ENCODE results near the gene OR52D1. TPM values are rescaled to one million over a fixed set of nuclear protein-coding genes. Genes with fewer than 3 reads are reported as not detected.

Gene OR52D1
- total RNA-seq, 1 experiment from 2014 or later = not detected

DNA sequence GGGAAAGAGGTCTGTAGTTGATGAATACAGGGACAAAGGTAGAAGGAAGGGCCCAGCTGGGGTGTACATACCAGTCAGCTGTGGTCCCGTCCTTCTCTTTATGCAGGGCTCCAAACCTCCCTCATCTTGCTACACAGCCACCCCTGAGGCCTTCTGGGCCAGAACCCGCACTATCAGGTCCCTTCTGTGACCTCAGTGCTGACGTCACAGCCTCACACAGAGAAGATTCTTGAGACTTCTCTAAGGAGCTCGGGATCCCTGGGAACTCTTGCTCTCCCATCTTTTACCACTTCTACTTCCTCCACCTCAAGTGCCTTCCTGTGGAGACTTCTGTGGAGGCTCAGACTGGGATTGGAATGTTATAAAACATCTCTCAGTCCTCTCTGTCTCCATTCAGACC lies 21.3 kb downstream of the OR52D1 start, which contains the start of gene UBQLN3:
Gene UBQLN3, minus strand, starts transcription at position 155 of the 400 bp plus-strand sequence. CDS start 399 bp downstream, outside the sequence.
- DNase-seq (ENCODE audit: low read depth) = no peak

DNA sequence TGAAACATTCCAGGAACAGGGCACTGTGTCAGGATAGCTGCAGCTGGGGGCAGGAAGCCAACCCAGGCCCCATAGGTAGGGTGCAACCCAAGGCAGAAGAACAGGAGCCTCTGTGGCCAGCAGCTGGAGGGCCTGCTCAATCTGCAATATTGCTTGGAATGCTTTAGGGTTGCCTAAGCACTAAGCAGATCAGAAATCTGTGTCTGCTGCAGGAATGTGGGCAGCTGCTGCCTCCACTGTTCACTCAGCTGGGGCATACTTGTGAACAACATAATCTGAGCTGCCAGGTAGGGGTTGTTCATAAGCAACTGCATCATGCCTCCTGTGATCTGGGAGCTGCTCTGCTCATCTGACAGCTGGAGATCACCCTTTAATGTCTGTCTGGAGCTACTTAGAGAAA lies 26.4 kb downstream of the OR52D1 start:
- no peak for DNase-seq (ENCODE audit: low read depth)

GRCh38 chr11:5516599-5516998 lies 28.1 kb downstream of the OR52D1 start, which contains the start of gene UBQLNL:
Gene UBQLNL, minus strand, starts transcription at chr11:5516699. Its CDS starts 258 bp downstream, at chr11:5516441.
- no peak for DNase-seq (ENCODE audit: low read depth)

DNA sequence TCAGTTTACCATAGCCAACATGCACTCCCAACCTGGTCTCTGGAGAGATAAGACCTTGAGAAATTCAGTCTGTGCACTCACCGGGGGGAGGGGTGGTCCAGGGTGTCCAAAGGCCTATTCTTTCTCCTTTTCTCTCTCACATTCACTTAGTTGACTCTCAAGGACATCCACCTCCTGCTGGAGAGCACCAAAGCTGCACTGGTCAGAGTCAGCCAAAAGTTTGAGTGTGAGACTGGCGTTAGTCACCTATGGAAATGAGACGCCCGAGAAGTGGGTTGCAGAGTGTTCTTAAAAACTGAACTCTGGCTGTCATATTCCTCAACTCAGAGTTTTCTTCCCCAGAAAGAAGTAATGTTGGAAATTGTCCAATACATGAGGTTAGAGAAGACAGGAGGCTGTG lies 33.1 kb downstream of the OR52D1 start:
- DNase-seq (ENCODE audit: low read depth) = no peak

GRCh38 chr11:5522308-5522707 lies 33.8 kb downstream of the OR52D1 start:
- no peak for DNase-seq (ENCODE audit: low read depth)

DNA sequence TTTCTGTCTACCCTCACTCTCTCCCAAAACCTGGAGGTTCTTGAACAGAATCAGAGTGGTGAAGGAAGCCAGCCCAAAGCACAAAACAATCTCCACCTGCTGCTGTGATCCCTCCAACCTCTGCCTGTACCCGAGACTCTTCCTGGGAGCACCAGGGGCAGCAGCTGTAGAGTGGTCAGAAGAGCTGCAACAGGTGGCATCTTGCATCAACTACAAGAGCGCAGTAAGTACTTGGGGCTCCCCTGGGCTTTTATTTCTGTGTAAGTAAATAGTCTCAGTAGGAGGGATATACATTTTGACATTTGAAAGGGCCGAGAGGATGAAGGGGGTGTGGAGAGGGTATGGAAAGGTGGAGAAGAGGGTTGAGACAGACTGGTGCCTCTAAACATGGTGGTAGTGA lies 36.3 kb downstream of the OR52D1 start:
- no peak for DNase-seq (ENCODE audit: low read depth)

- no peak for DNase-seq (ENCODE audit: low read depth)
Measured at GRCh38 chr11:5527716-5528115, 39.2 kb downstream of the OR52D1 start.

- no peak for DNase-seq (ENCODE audit: low read depth)
Measured at GRCh38 chr11:5528495-5528894, 40.0 kb downstream of the OR52D1 start.

DNA sequence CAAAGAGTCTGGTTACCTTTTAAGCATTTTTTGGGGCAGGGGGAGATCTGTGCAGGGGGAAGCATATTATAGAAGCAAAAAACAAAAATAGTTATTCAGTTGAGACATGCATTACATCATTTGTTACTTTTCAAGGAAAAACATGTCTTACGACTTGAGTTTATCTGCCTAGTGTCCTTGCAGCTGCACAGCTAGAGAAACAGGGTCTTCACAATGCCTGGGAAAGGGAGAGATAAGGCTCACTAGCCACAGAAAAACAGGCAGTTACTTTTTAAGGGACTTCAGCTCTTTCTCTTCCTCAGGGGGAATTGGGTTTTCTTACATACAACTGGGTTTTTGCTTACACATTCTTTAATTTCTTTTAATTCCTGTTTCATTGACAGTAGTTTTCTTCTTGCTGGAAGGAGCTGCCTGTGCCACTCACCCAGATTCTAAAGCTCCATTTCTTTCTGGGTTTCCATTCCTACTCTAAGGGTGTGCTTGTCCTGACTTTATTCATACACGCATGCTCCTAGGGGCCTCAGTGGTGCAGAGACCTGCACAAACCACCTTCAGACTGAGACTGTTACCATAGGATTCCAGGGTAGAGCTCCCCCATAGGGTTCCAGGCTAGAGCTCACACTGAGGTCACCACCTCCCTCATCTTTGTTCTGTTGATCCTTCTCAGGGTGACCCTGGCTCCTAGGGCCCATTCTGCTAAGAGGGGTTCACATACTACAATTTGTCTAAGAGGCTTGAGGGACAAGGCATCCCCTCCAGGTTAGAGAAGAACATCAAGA lies 42.8 kb downstream of the OR52D1 start:
- DNase-seq (ENCODE audit: low read depth) = no peak

DNA sequence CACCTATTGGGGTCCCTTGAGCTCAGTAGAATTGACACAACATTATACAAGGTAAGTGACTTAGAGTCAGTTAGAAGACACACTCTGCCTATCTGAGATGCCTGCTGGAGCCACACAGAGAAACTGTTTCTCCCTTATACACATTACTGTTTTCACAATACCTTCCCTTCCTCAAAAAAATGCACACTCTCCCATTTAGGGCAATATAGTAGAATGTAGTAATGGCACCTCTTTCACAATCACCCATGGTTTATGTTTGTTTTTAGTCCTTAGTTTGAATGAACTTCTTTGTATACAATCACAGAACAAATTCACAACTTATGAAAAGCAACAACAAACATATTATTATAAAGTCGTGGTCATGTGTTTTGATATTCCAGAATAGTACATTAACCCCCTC lies 45.6 kb downstream of the OR52D1 start:
- no peak for DNase-seq (ENCODE audit: low read depth)

- no peak for DNase-seq (ENCODE audit: low read depth)
Measured at GRCh38 chr11:5536482-5536881, 48.0 kb downstream of the OR52D1 start.

Other genes with a start within 250 kb of the OR52D1 start
- not detected in 2 replicates for gene HBG1, start 238.8 kb upstream of the OR52D1 start, total RNA-seq (2014; rRNA removed; shearing (Covaris generic))
- gene HBG2, start 233.9 kb upstream of the OR52D1 start, total RNA-seq (2014; rRNA removed; shearing (Covaris generic)) = not detected in 2 replicates
- 0.42 and 1.4 TPM in 2 replicates for gene HBE1, start 218.7 kb upstream of the OR52D1 start, total RNA-seq (2014; rRNA removed; shearing (Covaris generic))
- gene OR51B4, start 186.7 kb upstream of the OR52D1 start, total RNA-seq (2014; rRNA removed; shearing (Covaris generic)) = not detected in 2 replicates
- not detected in 2 replicates for gene OR51B2, start 164.4 kb upstream of the OR52D1 start, total RNA-seq (2014; rRNA removed; shearing (Covaris generic))
- gene OR51B5, start 145.2 kb upstream of the OR52D1 start, total RNA-seq (2014; rRNA removed; shearing (Covaris generic)) = 0.11 TPM in 1 of 2 replicates, not detected in the other
- gene OR51B6, start 137.2 kb upstream of the OR52D1 start, total RNA-seq (2014; rRNA removed; shearing (Covaris generic)) = not detected in 2 replicates
- not detected in 2 replicates for gene OR51M1, start 104.9 kb upstream of the OR52D1 start, total RNA-seq (2014; rRNA removed; shearing (Covaris generic))
- not detected in 2 replicates for gene OR51Q1, start 66.6 kb upstream of the OR52D1 start, total RNA-seq (2014; rRNA removed; shearing (Covaris generic))
- gene OR51I1, start 47.2 kb upstream of the OR52D1 start, total RNA-seq (2014; rRNA removed; shearing (Covaris generic)) = not detected in 2 replicates
- not detected in 2 replicates for gene OR51I2, start 39.4 kb upstream of the OR52D1 start, total RNA-seq (2014; rRNA removed; shearing (Covaris generic))
- not detected in 2 replicates for gene UBQLN3, start 21.3 kb downstream of the OR52D1 start, total RNA-seq (2014; rRNA removed; shearing (Covaris generic))
- gene UBQLNL, start 28.0 kb downstream of the OR52D1 start, total RNA-seq (2014; rRNA removed; shearing (Covaris generic)) = not detected in 2 replicates
- not detected in 2 replicates for gene OR52H1, start 59.9 kb downstream of the OR52D1 start, total RNA-seq (2014; rRNA removed; shearing (Covaris generic))
- not detected in 2 replicates for gene OR52B6, start 92.2 kb downstream of the OR52D1 start, total RNA-seq (2014; rRNA removed; shearing (Covaris generic))
- gene TRIM6, start 108.0 kb downstream of the OR52D1 start, total RNA-seq (2014; rRNA removed; shearing (Covaris generic)) = 2.6 and 3.6 TPM in 2 replicates
- 0.63 and 2.7 TPM in 2 replicates for gene TRIM34, start 136.3 kb downstream of the OR52D1 start, total RNA-seq (2014; rRNA removed; shearing (Covaris generic))
- 11.5 and 15.2 TPM in 2 replicates for gene TRIM5, start 196.4 kb downstream of the OR52D1 start, total RNA-seq (2014; rRNA removed; shearing (Covaris generic))
- 1.2 and 1.5 TPM in 2 replicates for gene TRIM22, start 201.1 kb downstream of the OR52D1 start, total RNA-seq (2014; rRNA removed; shearing (Covaris generic))
- gene OR56B1, start 247.8 kb downstream of the OR52D1 start, total RNA-seq (2014; rRNA removed; shearing (Covaris generic)) = not detected in 2 replicates